H1 (cell line): ENCODE measurements around the gene BBS1. TPM values are rescaled to one million over a fixed set of nuclear protein-coding genes. Genes with fewer than 3 reads are reported as not detected.

Experiments
- CTCF ChIA-PET: fragments of 300-600 bp; sonication (Branson Sonifier 250); formaldehyde crosslinking; loops from one replicate; lab custom pipeline; 2021; ENCODE audit not compliant: partially characterized antibody; lab: Charles Lee
- POLR2A ChIA-PET: fragments of 300-600 bp; sonication (Branson Sonifier 250); formaldehyde crosslinking; loops from one replicate; lab custom pipeline; 2021; ENCODE audit warnings: inconsistent platforms; ENCODE audit not compliant: partially characterized antibody; lab: Charles Lee
- DNase-seq, 2 experiments: peaks; one replicate each; pipeline versions ENCODE4 v3.0.0 to v3.0.0-alpha.2; 2010 to 2022; ENCODE audit warnings: low spot score in 2 of 2, low read depth in 1 of 2, mixed read lengths in 1 of 2
- FAIRE-seq: peaks from 2 replicates; lab custom pipeline; 2011; peaks lifted over from hg19 to GRCh38; lab: Jason Lieb, UNC
- H2AFZ ChIP-seq: 2 replicates; pipeline ENCODE4 v1.8.1; 2012; ENCODE audit warnings: low read length, inconsistent platforms
- H2AK5ac ChIP-seq: 2 replicates; pipeline ENCODE4 v1.6.1; 2013; ENCODE audit warnings: low read depth, low read length
- H2BK120ac ChIP-seq: replicated peaks from 2 replicates; pipeline ENCODE3; 2013; ENCODE audit warnings: low read depth, low read length, inconsistent platforms
- H2BK12ac ChIP-seq: 2 replicates; pipeline ENCODE4 v1.6.1; 2013; ENCODE audit warnings: low read depth, low read length
- H2BK15ac ChIP-seq: 2 replicates; pipeline ENCODE4 v1.6.1; 2013; ENCODE audit warnings: low read length
- H2BK20ac ChIP-seq: 2 replicates; pipeline ENCODE4 v1.6.1; 2013; ENCODE audit warnings: low read length
- H2BK5ac ChIP-seq: 2 replicates; pipeline ENCODE4 v1.6.1; 2013; ENCODE audit warnings: low read depth, low read length
- H3K14ac ChIP-seq: 2 replicates; pipeline ENCODE4 v1.6.1; 2013; ENCODE audit warnings: inconsistent platforms; ENCODE audit not compliant: insufficient read length
- H3K18ac ChIP-seq: 2 replicates; pipeline ENCODE4 v1.6.1; 2013; ENCODE audit warnings: low read length; ENCODE audit errors: extremely low read depth
- H3K23ac ChIP-seq: 2 replicates; pipeline ENCODE4 v1.6.1; 2013; ENCODE audit warnings: inconsistent platforms; ENCODE audit not compliant: insufficient read length
- H3K23me2 ChIP-seq: 2 replicates; pipeline ENCODE4 v1.6.1; 2013; ENCODE audit warnings: low read depth, low read length
- H3K27ac ChIP-seq: 2 replicates; pipeline ENCODE4 v1.6.1; 2011; ENCODE audit warnings: low read depth, low read length, inconsistent platforms
- H3K27me3 ChIP-seq, 4 experiments: replicated peaks in 1 of 4; 1 replicate in 1 of 4; 2 replicates in 3 of 4; pipeline versions ENCODE4 v1.6.1 to v1.8.1; 2011 to 2013; ENCODE audit warnings: low read length in 3 of 4, mild to moderate bottlenecking in 3 of 4, inconsistent platforms in 2 of 4, mixed read lengths in 2 of 4, moderate library complexity in 1 of 4; ENCODE audit not compliant: control insufficient read depth in 3 of 4, insufficient read depth in 3 of 4; ENCODE audit errors: extremely low read depth in 1 of 4
- H3K36me3 ChIP-seq, 4 experiments: 2 replicates each; pipeline versions ENCODE4 v1.6.1 to v1.8.1; 2011 to 2013; ENCODE audit warnings: mild to moderate bottlenecking in 4 of 4, low read length in 3 of 4, moderate library complexity in 2 of 4, control low read depth in 1 of 4, inconsistent platforms in 1 of 4; ENCODE audit not compliant: insufficient read depth in 4 of 4, control insufficient read depth in 2 of 4
- H3K4ac ChIP-seq: replicated peaks from 2 replicates; pipeline ENCODE3; 2013; ENCODE audit warnings: low read length, low read depth, mixed read lengths, inconsistent platforms; ENCODE audit not compliant: insufficient read length
- H3K4me1 ChIP-seq, 4 experiments: replicated peaks in 1 of 4; 1 replicate in 1 of 4; 2 replicates in 3 of 4; pipeline versions ENCODE4 v1.6.1 to v1.8.1; 2011 to 2013; ENCODE audit warnings: low read length in 3 of 4, inconsistent platforms in 2 of 4, mixed read lengths in 1 of 4; ENCODE audit not compliant: insufficient read depth in 4 of 4, control insufficient read depth in 3 of 4
- H3K4me2 ChIP-seq, 2 experiments: 2 replicates each; pipeline versions ENCODE4 v1.6.1 to v1.8.1; 2011 to 2013; ENCODE audit warnings: low read depth in 2 of 2, low read length in 2 of 2, control low read depth in 1 of 2, inconsistent platforms in 1 of 2, mild to moderate bottlenecking in 1 of 2; ENCODE audit not compliant: insufficient read depth in 1 of 2
- H3K4me3 ChIP-seq, 4 experiments: fragments of 200-600, 300-600 bp in 1 of 4; sonication (generic), shearing (Covaris generic), sonication (Bioruptor Twin) in 1 of 4; 2 replicates each; pipeline versions ENCODE4 v1.5.1 to v1.8.1; 2011 to 2016; ENCODE audit warnings: low read length in 4 of 4, low read depth in 3 of 4, control low read depth in 2 of 4, inconsistent platforms in 2 of 4, mild to moderate bottlenecking in 2 of 4, mixed read lengths in 1 of 4, moderate library complexity in 1 of 4; ENCODE audit not compliant: insufficient read depth in 2 of 4; ENCODE audit errors: extremely low read depth in 1 of 4
- H3K56ac ChIP-seq: replicated peaks from 2 replicates; pipeline ENCODE3; 2013; ENCODE audit warnings: low read depth, mild to moderate bottlenecking, mixed read lengths, low read length, inconsistent platforms; ENCODE audit not compliant: insufficient read length
- H3K79me1 ChIP-seq: 2 replicates; pipeline ENCODE4 v1.6.1; 2013; ENCODE audit warnings: low read depth, low read length, control low read depth
- H3K79me2 ChIP-seq, 2 experiments: 2 replicates each; pipeline versions ENCODE4 v1.6.1 to v1.8.1; 2012 to 2013; ENCODE audit warnings: low read length in 2 of 2, mild to moderate bottlenecking in 2 of 2, inconsistent platforms in 1 of 2; ENCODE audit not compliant: insufficient read depth in 2 of 2, control insufficient read depth in 1 of 2
- H3K9ac ChIP-seq, 4 experiments: replicated peaks in 1 of 4; 1 replicate in 1 of 4; 2 replicates in 3 of 4; pipeline versions ENCODE4 v1.6.1 to v1.8.1; 2011 to 2013; ENCODE audit warnings: low read depth in 3 of 4, low read length in 3 of 4, control low read depth in 2 of 4, mild to moderate bottlenecking in 2 of 4, moderate library complexity in 2 of 4, inconsistent platforms in 1 of 4; ENCODE audit errors: extremely low read depth in 1 of 4
- H3K9me3 ChIP-seq, 2 experiments: 2 replicates each; pipeline versions ENCODE4 v1.6.1 to v1.8.1; 2012 to 2013; ENCODE audit warnings: mild to moderate bottlenecking in 2 of 2, moderate library complexity in 2 of 2, control low read depth in 1 of 2, inconsistent platforms in 1 of 2, low read depth in 1 of 2, low read length in 1 of 2, mixed read lengths in 1 of 2; ENCODE audit not compliant: insufficient read depth in 2 of 2
- H4K20me1 ChIP-seq, 2 experiments: replicated peaks in 1 of 2; 2 replicates each; pipeline versions ENCODE3 to v1.8.1; 2011 to 2013; ENCODE audit warnings: inconsistent platforms in 2 of 2, low read length in 2 of 2, mild to moderate bottlenecking in 1 of 2; ENCODE audit not compliant: insufficient read depth in 2 of 2, control insufficient read depth in 1 of 2
- H4K5ac ChIP-seq: 2 replicates; pipeline ENCODE4 v1.6.1; 2013; ENCODE audit warnings: low read length, low read depth, mixed read lengths, inconsistent platforms; ENCODE audit not compliant: insufficient read length
- H4K8ac ChIP-seq: 2 replicates; pipeline ENCODE4 v1.8.0; 2013; ENCODE audit warnings: mild to moderate bottlenecking, moderate library complexity, low read length, inconsistent platforms; ENCODE audit not compliant: insufficient read depth; ENCODE audit errors: extremely low read depth
- H4K91ac ChIP-seq: replicated peaks from 2 replicates; pipeline ENCODE3; 2013; ENCODE audit warnings: low read length, mixed read lengths, inconsistent platforms; ENCODE audit not compliant: insufficient read length
- CBX5 ChIP-seq: fragments of 300-800, 300-1000 bp; sonication (generic); IDR thresholded peaks from 2 replicates; pipeline ENCODE4 v1.7.1; 2016; ENCODE audit warnings: antibody characterized with exemption, low read length, low read depth
- CTBP2 ChIP-seq: IDR thresholded peaks from 2 replicates; pipeline ENCODE4 v1.7.0; 2011; ENCODE audit warnings: borderline replicate concordance, mild to moderate bottlenecking, moderate library complexity, mixed read lengths, low read length; ENCODE audit not compliant: insufficient read depth, insufficient read length
- FOSL1 ChIP-seq: IDR thresholded peaks from 2 replicates; pipeline ENCODE4 v1.6.1; 2011; ENCODE audit warnings: mild to moderate bottlenecking, low read depth, low read length, moderate library complexity; ENCODE audit not compliant: insufficient read depth
- HDAC2 ChIP-seq, 2 experiments: fragments of 300-600 bp in 1 of 2; sonication (generic) in 1 of 2; IDR thresholded peaks; 2 replicates each; pipeline ENCODE4 v1.6.1; 2011 to 2012; ENCODE audit warnings: low read depth in 2 of 2, low read length in 2 of 2, mild to moderate bottlenecking in 2 of 2, moderate library complexity in 2 of 2, borderline replicate concordance in 1 of 2, inconsistent platforms in 1 of 2
- HDAC6 ChIP-seq: IDR thresholded peaks from one replicate; pipeline ENCODE4 v1.7.1; 2012; ENCODE audit warnings: low read depth, mild to moderate bottlenecking, inconsistent platforms, low read length, moderate library complexity
- JUND ChIP-seq: IDR thresholded peaks from 2 replicates; pipeline ENCODE4 v1.6.1; 2011; ENCODE audit warnings: mild to moderate bottlenecking, improper control_type of control experiment, low read length
- NANOG ChIP-seq: IDR thresholded peaks from 2 replicates; pipeline ENCODE4 v1.6.1; 2011; ENCODE audit warnings: low read length, low read depth, mild to moderate bottlenecking, inconsistent platforms; ENCODE audit not compliant: insufficient read depth, poor library complexity, severe bottlenecking
- NRF1 ChIP-seq: IDR thresholded peaks from 2 replicates; pipeline ENCODE4 v1.6.1; 2011; ENCODE audit warnings: mild to moderate bottlenecking, low read depth, low read length, improper control_type of control experiment
- RAD21 ChIP-seq, 2 experiments: IDR thresholded peaks in 1 of 2; conservative IDR thresholded peaks in 1 of 2; 2 replicates each; pipeline ENCODE4 v1.6.1; 2011; ENCODE audit warnings: low read depth in 2 of 2, low read length in 2 of 2, improper control_type of control experiment in 1 of 2, inconsistent platforms in 1 of 2, mild to moderate bottlenecking in 1 of 2, moderate library complexity in 1 of 2
- RBBP5 ChIP-seq: IDR thresholded peaks from 2 replicates; pipeline ENCODE4 v1.7.1; 2012; ENCODE audit warnings: low read depth, mild to moderate bottlenecking, inconsistent platforms, low read length, moderate library complexity, borderline replicate concordance
- RXRA ChIP-seq: IDR thresholded peaks from 2 replicates; pipeline ENCODE4 v1.6.1; 2011; ENCODE audit warnings: low read depth, mild to moderate bottlenecking, low read length, moderate library complexity; ENCODE audit not compliant: insufficient read depth
- SAP30 ChIP-seq: fragments of 300-600 bp; sonication (generic); IDR thresholded peaks from 2 replicates; pipeline ENCODE4 v1.7.1; 2012; ENCODE audit warnings: low read length, moderate library complexity, mild to moderate bottlenecking, inconsistent platforms; ENCODE audit not compliant: insufficient read depth, insufficient replicate concordance
- TAF1 ChIP-seq: IDR thresholded peaks from 2 replicates; pipeline ENCODE4 v1.6.1; 2011; ENCODE audit warnings: mild to moderate bottlenecking, low read depth, low read length
- WGBS, 2 experiments: shearing (Covaris generic) in 1 of 2; methylation state at CpG; one replicate each; pipeline versions ENCODE4 v1.1.6 to v1.1.7; 2013 to 2015; ENCODE audit warnings: low lambda C conversion rate in 2 of 2, mixed read lengths in 2 of 2, inconsistent platforms in 1 of 2, low coverage in 1 of 2, missing lambda C conversion rate in 1 of 2; ENCODE audit not compliant: insufficient replicate concordance in 2 of 2, insufficient coverage in 1 of 2, insufficient read length in 1 of 2; ENCODE audit errors: extremely low coverage in 1 of 2, missing lambda C conversion rate in 1 of 2; 5-methylcytosine and 5-hydroxymethylcytosine counted together
- polyA plus RNA-seq, 7 experiments: library from polyadenylated mRNA; depleted of rRNA in 3 of 7; stranded (reverse) in 5 of 7; unstranded in 2 of 7; fragments of >200 nt in 5 of 7; fragments of 200-250 nt in 2 of 7; gene quantifications; 1 replicate in 5 of 7; 2 replicates in 1 of 7; 4 replicates in 1 of 7; pipeline versions ENCODE4 v1.2.1 to v1.2.3, GENCODE V29; 2011 to 2013; ENCODE audit warnings: missing spikeins in 2 of 7, mixed read lengths in 2 of 7
- total RNA-seq: library from RNA; stranded (reverse); fragmentation: NEBNext Ultra II Directional; extraction: Animal tissue kit (Norgen Biotek cat#: 25700); gene quantifications from 2 replicates; pipeline ENCODE4 v1.2.1, GENCODE V29; 2021

BBS1 gene
- total and polyA plus RNA-seq, 2 of the 8 experiments (the other 6 are each of a cell fraction or from before 2014, with no cell fraction given) = 19.1 to 19.5 TPM

DNA sequence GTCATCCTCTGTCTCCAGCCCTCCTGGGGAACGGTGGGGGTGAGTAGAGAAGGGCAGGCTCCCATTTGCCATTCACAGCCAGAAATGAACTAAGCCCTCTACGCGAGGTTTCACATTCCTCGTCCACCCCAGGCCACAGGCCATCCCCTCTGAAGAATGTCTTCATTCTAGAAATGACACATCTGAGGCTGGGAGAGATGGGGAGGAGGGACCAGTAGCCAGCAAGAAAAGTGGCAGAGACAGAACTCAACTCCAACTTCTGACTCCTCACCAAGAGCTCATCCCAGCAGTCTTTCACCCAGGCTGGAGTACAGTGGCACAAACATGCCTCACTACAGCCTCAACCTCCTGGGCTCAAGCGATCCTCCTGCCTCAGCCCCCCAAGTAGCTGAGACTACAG is 54.5 kb downstream of the BBS1 start:
- H4K8ac ChIP-seq = no peak overlapping the region
- no peak overlapping the region for H2BK15ac ChIP-seq
- no peak overlapping the region for H2AK5ac ChIP-seq
- DNase-seq (no peak), FAIRE-seq (no peak)
- no peak overlapping the region for H2BK12ac ChIP-seq
- no peaks in the 10 kb centered on the region for H3K79me2 ChIP-seq
- no peaks in the 10 kb centered on the region for H3K79me1 ChIP-seq
- peaks cover 10 to 31% (median 30%) of the 10 kb centered on the region in 4 experiments for H3K36me3 ChIP-seq
- H3K23me2 ChIP-seq = no peaks in the 10 kb centered on the region
- H3K9ac ChIP-seq = no peak overlapping the region
- H3K27me3 ChIP-seq = no peaks in the 10 kb centered on the region
- no peak overlapping the region for H2AFZ ChIP-seq
- H4K5ac ChIP-seq = no peak overlapping the region
- H3K4me1 ChIP-seq = peaks cover 2 to 8% (median 3%) of the 10 kb centered on the region in 4 experiments; a peak in 4 of 7 replicates
- no peak overlapping the region for H4K91ac ChIP-seq
- no peak overlapping the region for H3K27ac ChIP-seq
- H3K4me2 ChIP-seq = no peak overlapping the region
- H3K56ac ChIP-seq = no peak overlapping the region
- no peak overlapping the region for H2BK20ac ChIP-seq
- POLR2A ChIA-PET = interaction anchor here (0.7 to 7.4 kb wide), 8 partner anchors 11 to 127 kb away, joined by 3 to 54 read pairs (median 5); partner anchors contain the start of genes ACTN3, RBM14, RBM4 and ZDHHC24
- CTCF ChIA-PET = interaction anchor here (0.9 kb wide), 1 partner anchor 274 kb away, joined by 3 read pairs; no protein-coding TSS in a partner anchor
- H3K18ac ChIP-seq = no peak overlapping the region
- no peak overlapping the region for H2BK5ac ChIP-seq
- H3K23ac ChIP-seq = no peak overlapping the region
- no peaks in the 10 kb centered on the region for H4K20me1 ChIP-seq
- 89% methylated on average over 5 of the region's 5 CpGs; no CpG with 5 or more reads in 1 of the 2 experiments for WGBS, 2 experiments
- H3K9me3 ChIP-seq = no peaks in the 10 kb centered on the region
- no peak overlapping the region for H3K4ac ChIP-seq
- no peak overlapping the region for H3K4me3 ChIP-seq
- no peak overlapping the region for H2BK120ac ChIP-seq
- H3K14ac ChIP-seq = no peak overlapping the region
- no peak for TF ChIP-seq RBBP5
- no peak for TF ChIP-seq CTBP2
- TF ChIP-seq FOSL1 = no peak
- TF ChIP-seq NRF1 = no peak
- no peak for TF ChIP-seq JUND
- no peak for TF ChIP-seq SAP30
- TF ChIP-seq RAD21 (IDR thresholded peaks at IDR 0.05 in 1 of 2, conservative IDR thresholded peaks at IDR 0.05 in 1 of 2; ENCODE audit: low read depth in 2 of 2, low read length in 2 of 2) = no peak
- TF ChIP-seq CBX5 = no peak
- TF ChIP-seq HDAC6 = no peak
- TF ChIP-seq TAF1 = no peak
- no peak for TF ChIP-seq NANOG
- no peak for TF ChIP-seq HDAC2 (IDR thresholded peaks at IDR 0.05; ENCODE audit: borderline replicate concordance in 1 of 2, low read depth in 2 of 2, low read length in 2 of 2)
- TF ChIP-seq RXRA = no peak
